HG02943 (cell line): ENCODE measurements around the gene C17orf75.

Experiments used
- ATAC-seq: cut with Tn5 transposase; IDR thresholded peaks from one replicate; pipeline ENCODE4 v1.9.1; 2021; ENCODE audit warnings: mild to moderate bottlenecking, low read depth, moderate library complexity; ENCODE audit not compliant: unreplicated experiment

Gene C17orf75

DNA sequence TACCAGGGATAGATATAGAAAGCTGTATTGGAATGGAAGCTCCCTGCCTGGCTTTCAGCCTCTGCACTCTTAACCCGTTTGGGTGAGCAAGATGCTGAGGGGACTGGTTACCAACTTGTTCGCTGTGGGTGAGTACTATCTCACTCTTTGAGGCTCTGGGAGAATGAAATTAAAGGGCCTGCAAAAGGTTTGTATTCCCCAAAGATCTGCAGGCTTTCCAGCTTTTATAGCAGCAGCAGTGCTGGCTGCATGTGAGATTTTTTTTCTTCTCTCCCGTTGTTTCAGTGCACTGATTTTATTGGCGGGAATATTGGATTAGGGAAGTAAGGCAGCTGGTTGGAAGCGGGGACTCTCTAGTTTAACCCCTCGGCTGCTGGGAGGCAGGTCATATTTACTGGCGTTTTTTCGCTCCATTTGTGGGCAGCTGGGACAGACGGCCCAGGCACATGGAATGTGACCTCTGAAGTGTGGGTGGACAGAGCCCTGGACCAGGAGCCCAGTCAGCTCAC, 30.9 kb downstream of the C17orf75 start:
- ATAC-seq, result no peak

DNA sequence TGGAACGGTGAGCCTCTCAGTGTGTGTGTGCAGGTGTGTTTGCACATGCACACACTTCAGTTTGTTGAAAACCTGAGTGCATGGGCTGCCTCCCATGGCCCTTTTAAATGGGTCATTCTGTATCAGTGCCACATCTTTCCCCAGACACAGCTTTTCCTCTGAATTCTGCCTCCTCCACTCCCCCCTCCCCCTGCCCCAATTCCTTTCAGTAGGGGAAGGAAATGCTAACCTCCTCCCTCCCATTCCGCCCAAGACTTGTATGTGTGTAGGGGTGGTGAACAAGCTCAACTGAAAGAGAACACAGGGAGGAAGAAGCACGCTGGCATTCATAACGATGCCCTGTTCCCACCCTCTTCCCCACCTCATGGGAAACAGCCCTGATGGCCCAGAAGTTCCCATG, 34.3 kb downstream of the C17orf75 start:
- ATAC-seq, result no peak

DNA sequence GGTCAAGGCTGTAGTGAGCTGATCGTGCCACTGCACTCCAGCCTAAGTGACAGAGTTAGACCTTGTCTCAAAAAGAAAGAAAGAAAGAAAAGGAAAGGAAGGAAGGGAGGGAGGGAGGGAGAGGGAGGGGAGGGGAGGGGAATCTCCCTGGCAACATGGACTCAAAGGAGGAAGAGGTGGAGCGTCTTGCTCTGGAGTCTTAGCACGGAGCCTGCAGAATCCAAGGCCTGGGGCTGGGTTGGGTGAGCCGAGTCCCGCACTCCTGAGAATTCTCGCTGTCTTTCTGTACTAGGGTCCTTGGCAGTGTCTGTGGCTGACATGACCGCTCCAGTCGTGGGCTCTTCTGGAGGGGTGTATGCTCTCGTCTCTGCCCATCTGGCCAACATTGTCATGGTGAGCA, 36.9 kb downstream of the C17orf75 start:
- no peak for ATAC-seq

DNA sequence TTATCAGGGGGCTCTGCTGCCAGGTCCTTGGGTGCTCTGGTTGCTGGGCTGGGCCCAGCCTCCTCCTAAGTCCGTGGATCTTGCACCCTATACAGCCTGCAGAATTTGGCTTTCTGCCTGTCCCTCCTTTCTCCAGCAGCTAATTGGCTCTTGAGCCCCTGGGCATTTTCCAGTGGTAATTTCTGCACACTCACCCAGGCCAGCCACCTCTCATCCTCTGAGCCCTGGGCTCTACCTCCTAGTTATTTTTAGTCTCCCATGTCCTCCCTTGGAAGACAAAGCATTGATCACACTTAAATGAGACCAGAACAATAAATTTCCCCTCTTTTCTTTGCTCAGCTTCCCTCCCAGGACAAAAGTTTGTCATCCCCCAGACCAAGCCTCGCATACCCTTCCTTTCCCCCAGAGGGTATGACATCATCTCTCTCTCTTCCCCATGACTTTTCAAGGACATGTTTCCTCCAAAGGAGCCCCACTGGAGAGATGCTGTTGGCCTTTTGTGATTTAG, 38.1 kb downstream of the C17orf75 start:
- no peak for ATAC-seq

DNA sequence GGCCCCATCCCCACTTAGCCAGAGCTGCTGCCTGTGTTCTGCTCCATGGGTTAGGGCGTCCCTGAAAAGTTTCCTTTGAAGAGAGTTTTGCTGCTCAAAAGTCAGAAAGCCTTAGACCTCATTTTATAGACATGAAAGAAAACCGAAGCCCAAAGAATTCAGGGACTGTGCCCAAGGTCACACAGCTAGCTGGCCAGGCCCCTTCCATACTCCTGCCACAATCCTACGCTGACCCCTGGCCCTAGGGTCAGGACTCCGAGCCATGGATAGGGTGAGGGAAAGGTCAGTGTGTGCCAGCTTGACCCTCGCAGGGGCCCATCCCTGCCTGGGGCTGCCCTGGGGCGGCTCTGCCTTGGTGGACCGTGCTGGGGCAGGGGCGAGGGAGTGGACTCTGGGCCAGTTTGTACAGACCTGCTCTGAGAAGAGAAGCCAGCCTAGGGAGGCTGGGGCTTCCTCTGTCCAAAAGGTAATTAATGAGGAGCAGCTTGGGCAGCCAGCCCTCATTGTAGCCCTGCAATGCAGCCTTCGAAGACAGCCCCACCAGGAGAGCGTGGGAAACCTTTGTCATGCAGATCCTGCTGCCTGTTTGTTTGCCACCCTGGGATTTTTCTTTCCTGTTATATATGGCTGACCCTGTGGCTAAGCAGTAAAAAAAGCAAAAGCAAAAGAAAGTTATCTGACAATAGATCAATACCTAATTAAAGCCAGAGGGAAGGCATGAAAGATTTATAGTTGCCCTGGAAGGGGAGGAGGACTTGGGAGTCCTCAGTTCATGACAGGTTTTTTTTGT, 38.9 kb downstream of the C17orf75 start:
- no peak for ATAC-seq

DNA sequence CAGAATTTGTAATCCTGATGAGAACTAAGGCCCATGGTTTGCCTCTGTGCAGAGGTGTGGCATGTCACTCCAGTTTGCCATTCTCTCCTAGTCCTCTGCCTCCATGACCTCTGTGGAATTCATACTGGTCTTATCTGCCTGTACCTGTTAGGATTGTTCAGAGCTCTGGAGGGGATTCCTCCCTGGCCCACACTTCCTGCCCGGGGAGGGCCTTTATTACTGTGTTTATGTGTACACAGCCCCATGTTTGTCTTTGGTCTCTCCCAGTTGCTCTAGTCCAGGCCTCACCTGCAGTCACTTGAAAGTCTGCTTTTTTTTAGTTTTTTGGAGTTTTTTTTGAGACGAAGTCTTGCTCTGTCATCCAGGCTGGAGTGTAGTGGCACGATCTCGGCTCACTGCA, 39.9 kb downstream of the C17orf75 start:
- no peak for ATAC-seq

DNA sequence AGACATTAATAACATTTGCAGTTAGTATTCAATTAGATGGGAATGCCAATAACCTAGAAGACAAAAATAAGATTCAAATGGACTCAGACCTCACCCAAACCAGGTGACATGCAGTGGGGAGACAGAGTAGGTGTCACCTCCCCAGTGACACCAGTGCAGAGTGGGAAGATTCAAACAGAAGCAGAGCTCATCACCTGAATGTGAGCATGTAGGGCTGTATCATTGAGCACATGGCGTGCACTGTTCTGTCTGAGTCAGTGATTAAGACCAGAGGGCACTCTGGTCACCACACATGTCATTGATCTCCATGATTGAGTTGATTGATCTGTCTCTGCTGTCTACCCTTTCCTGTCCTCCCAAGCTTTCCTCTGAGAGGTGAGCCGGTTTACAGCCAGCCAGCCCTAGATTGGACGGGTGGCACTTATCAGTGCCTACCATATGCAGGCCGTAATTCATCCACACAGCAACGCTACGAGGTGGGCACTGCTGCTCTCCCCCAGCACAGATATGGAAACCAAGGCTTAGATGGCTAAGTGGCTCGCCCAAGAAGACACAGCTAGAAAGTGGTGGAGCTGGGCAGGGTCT, 42.3 kb downstream of the C17orf75 start:
- no peak for ATAC-seq

DNA sequence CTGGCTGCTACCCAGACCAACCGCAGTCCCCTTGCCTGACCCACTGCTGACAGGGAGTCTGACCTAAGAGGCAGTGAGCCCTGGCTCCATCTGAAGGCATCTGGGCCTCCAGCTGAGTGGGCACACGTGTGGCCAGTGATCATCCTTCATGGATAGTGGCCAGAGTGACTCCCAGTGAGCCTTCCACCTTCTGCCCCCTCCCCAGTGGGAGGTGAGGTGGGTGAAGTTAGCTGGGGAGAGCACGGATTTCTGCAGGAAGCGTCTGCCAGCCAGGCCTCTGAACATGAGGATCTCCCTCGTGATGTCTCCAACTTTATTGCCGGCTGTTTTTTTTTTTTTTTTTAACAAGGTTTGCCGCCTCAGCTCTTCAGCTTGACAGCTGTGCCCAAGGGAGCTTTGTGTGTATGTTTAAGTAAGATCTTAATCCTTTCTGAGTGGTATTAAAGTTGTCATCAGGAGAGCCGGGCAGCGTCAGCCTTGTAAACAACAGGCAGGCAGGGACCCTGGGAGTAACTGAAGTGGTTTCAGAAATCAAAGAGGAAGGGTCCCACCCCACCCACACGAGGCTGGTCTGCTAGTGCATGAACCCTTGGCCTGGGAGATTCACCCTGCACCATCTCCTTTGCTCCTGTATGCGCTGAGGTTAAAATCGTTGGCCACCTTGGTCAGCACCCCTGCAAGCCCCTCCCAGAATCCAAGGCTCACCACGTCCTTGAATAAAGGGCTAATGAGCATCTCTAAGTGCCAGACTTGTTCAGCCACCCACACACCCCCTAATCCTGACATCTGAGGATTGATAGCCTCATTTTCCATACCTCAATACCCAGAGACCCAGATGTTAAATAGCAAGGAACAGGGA, 43.0 kb downstream of the C17orf75 start:
- ATAC-seq, result no peak

DNA sequence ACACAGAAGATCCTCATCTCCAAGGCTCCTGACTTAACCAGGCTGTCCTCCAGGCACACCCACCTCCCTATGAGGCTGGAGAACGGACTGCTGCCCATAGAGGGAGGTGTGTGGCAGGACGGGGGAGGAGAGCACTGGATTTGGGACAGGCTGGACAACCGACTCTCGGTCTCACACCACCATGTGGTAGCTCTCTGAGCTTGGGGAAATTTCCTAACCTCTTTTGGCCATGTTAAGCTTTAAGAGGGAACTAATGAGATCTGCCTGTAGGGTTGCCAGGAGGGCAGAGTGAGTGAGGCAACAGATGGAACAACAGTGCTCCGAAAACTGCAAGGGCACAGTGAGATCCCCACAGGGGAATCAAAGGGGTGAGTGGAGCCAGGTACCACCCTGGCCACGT, 43.7 kb downstream of the C17orf75 start:
- ATAC-seq, result no peak

DNA sequence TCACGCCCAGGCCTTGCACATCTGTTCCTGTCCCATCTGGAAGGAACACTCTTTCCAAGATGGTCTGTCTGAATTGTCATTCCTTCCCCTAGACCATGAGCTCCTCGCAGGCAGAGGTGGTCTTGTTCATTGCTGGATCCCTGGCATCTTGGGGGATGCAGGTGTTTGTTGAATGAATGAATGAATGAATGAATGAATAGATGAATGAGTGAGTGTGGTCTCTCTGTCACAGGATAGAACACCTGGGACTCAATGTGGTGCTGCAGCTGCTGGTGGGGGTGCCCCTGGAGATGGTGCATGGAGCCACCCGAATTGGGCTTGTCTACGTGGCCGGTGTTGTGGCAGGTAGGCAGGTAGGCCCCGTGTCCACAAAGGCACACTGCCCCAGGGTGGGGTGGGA, 44.1 kb downstream of the C17orf75 start:
- ATAC-seq, result no peak

DNA sequence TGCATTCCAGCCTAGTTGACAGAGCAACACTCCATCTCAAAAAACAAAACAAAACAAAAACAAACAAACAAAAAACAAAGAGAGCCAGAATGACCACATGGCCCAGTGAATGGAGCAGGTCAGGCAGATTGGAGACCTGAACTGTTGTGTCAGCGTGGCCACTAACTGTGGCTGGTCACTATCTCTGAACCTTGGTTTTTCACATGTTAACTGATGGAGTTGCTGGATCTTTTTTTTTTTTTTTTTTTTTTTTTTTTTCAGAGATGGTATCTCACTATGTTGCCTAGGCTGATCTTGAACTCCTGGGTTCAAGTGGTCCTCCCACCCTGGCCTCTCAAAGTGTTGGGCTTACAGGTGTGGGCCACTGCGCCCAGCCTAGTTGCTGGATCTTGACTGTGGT, 44.5 kb downstream of the C17orf75 start:
- ATAC-seq, result no peak

DNA sequence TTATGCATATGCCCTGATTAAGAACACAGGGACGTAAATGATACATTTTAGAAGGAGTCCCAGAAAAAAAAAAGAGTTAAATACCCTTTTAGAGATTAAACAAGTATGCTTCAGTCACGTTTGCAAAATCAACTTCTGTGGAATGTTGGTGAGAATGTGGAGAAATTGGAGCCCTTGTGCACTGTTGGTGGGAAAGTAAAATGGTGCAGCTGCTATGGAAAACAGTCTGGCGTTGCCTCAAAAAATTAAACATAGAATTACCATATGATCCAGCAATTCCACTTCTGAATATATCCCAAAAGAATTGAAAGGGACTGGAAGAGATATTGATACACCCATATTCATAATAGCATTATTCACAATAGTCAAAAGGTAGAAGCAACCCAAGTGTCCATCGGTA, 49.9 kb downstream of the C17orf75 start:
- no peak for ATAC-seq

DNA sequence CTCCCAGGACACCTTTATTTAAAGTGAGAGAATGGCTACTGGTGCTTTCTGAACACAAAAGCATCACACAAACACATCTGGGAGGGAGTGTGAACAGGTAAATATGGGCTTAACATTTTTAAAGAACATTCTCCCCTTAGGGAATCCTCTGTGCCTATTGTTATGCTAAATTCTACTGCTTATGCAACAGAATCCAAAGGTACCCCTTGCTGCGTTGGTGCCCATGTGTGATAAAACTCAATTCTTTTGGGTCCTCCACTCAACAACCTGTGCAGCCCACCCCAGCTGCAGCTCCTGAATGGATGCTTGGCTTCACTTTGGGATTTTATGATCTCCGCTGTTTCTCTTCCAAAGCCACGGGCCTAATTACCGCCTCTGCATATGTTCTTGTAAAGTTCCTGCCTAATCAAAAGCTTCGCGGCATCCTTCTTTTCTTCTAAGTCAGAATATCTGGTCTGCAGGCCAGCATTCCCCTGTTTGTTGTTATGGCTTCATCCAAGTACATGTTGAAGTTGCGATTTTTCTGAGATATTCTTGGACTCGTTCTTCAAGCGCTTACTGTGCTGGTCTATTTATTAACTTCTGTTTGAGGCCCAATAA, 52.4 kb downstream of the C17orf75 start:
- ATAC-seq, result no peak

DNA sequence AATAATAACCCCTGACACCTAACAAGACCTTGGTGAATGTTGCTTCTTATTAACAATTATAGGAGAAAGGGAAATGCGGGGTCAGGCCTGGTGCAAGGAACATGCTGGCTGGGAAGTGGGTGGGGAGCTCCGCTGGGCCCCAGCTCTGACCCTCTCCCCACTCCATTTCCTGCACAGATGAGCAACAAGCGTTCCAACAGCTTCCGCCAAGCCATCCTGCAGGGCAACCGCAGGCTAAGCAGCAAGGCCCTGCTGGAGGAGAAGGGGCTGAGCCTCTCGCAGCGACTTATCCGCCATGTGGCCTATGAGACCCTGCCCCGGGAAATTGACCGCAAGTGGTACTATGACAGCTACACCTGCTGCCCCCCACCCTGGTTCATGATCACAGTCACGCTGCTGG, 53.4 kb downstream of the C17orf75 start:
- no peak for ATAC-seq

DNA sequence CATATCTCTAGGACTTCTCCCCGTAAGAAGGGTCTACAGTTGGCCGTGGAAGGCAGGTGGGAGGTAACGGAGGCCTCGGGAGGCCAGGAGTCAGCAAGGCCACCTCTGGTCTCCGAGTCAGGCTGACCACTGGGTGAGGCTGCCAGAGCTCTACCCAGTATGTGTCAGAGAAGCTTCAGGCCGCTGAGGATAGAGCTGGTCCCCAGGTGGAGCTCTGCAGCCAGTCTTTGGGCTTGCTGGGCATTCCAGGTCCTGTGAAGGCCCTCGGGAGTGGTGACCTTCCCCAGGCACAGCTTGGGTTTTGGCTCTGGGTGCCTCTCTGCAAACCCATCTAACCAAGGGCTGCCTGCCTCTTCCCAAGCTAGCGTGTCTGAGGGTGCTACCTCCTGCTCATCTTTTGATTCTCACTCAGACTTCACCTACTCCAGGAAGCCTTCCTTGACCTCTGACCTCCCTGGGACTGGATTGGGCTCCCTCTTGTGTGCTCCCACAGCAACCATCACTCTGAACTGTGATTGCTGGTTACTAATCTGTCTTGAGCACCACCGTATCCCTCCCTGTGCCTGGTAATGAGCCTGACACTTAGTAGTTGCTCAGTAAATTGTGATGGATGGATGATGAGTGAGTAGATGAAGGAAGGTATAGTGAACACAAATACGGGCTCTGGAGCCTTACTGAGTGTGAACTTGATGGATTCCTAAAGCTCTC, 54.0 kb downstream of the C17orf75 start:
- no peak for ATAC-seq

DNA sequence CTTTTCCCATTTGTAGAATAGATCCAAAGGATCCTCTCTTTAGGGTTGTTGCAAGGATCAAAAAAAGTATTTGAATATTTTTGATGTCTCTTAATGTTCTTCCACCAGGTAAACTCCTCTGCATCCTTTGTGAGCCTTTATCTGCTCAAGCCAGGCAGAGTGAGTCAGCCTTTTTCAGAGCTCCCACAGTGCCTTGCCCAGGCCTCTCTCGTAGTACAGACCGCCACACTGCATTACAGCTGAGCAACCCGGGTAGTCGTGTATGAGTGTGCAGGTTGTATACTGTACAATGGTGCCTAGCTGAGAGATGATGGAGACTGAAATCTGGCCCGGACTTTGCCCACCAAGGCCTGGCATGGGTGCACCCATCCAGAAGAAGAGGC, 55.5 kb downstream of the C17orf75 start:
- ATAC-seq, result no peak

DNA sequence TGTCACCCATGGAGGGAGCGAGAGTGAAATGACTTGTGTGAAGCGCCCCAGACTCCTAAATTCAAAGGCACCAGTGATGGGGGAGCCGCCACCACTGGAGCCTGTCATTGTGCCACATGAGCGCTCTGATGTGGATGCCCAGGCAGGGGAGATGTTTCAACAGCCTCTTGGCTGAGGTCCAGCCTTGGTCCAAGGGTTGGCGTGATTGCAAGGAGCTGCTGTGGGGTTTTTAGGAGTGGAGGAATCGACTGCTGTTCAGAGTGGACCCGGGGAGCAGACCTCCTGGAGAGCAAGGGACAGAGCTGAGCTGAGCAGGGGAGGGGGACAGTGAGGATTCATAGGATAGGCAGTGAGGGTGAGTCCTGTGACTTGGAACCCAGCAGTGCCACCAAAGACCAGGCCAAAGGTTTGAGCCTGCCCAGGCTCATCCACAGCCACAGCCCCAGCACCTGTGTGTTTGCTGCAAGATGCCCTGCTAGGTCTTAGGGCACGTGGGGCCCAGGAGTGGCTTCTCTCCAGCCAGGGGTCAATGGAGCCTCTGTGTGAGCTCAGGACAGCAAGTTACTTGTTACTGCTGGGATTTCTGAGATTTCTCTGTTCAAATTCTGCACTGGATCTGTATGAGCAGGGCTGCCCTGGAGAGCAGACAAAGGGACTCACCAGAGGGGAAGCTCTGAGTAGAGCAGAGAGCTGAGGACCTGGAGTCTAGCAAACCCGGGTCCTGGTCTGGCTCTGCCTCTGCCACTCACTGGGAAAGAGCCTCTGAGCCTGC, 56.0 kb downstream of the C17orf75 start:
- no peak for ATAC-seq

DNA sequence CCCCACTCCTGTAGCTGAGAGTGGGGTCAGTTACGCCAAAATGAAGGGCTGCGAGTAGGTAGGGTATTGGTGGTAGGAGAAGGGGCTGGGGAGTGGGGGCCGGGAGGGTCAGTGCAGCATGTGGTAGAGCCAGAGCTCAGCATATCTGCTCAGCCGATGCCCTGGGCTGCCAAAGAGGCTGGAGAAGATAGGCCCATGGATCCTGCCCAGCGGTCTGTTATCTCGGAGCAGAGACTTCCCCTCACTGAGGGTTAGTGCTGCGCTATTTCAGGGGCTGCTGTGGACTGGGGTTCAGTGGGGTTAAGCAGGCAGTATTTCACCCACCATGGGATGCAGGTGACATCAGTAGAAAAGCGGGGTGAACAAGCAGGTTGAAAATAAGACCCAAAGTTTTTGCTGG, 56.7 kb downstream of the C17orf75 start:
- no peak for ATAC-seq

DNA sequence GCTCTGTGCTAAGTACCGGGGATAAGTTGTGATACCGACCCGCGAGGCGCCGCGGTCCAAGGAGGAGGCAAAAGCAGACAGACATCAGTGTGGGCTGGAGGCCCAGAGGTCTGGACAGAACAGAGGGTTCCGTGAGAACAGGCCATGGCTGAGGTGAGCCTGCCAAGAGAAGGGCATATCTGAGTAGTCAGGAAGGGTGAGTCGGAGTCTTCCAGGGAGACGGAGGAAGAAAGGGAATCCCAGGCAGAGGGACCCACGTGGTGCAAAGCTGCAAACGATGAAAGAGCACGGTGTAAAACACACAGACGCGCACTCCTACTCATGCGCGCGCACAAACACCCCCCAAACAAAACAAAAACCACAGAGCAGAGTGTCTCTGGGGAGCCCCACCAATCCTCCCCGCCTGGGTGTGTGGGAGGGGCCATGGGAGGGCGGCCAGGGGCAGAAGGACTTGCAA, 58.2 kb downstream of the C17orf75 start:
- no peak for ATAC-seq
